ENCODE results near the gene LGALS7.

DNA sequence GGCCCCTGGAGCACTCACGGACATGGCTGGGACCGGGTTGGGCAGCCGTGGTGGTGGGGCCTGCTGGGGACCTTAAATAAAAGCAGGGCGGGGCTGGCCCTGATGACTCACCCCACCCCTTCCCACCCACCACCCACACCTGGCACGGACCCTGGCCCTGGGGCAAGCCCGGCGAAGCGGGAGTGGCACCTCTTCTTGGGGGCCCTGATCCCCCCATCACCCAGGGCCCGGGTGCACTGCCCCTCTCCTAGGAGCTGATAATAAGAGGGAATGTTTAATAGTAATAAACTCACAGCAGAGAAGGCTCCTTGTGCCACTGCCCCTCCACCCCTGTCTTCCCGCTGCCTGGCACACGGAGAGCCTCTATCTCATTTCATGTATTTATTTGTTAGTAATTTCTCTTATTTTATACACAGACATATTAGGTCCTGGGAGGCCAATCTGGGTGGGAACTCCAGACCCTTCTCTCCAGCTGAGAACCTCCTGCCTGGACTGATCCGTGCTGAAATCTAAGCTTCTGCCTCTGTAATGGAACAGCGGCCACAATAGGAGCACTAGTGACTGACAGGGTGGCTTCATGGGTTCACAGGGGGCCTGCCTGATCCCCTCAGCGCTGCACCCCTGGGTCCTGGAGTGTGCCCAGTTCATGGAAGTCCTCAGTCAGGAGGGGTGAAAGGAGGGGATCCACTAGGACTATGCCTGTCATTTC lies at the start of gene LGALS7:
- TF ChIP-seq POLR2A (IDR thresholded peaks at IDR 0.05; ENCODE audit: low read depth) (no peak), EP300 (IDR thresholded peaks at IDR 0.05) (no peak)
- TF ChIP-seq, protein P1, sequence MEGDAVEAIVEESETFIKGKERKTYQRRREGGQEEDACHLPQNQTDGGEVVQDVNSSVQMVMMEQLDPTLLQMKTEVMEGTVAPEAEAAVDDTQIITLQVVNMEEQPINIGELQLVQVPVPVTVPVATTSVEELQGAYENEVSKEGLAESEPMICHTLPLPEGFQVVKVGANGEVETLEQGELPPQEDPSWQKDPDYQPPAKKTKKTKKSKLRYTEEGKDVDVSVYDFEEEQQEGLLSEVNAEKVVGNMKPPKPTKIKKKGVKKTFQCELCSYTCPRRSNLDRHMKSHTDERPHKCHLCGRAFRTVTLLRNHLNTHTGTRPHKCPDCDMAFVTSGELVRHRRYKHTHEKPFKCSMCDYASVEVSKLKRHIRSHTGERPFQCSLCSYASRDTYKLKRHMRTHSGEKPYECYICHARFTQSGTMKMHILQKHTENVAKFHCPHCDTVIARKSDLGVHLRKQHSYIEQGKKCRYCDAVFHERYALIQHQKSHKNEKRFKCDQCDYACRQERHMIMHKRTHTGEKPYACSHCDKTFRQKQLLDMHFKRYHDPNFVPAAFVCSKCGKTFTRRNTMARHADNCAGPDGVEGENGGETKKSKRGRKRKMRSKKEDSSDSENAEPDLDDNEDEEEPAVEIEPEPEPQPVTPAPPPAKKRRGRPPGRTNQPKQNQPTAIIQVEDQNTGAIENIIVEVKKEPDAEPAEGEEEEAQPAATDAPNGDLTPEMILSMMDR (IDR thresholded peaks at IDR 0.05): no peak
